H54 (cell line): ENCODE data around the gene CSRNP2.
"Not testable (repeated sequence)": the region's sequence is repeated elsewhere in the genome, so short reads cannot be mapped to it uniquely, and the experiment has no call there.

Experiments used
- DNase-seq: peaks from one replicate; pipeline ENCODE4 v3.0.0; 2011; ENCODE audit warnings: low spot score, mixed read lengths; ENCODE audit not compliant: insufficient read length
- FAIRE-seq: peaks from 3 replicates; lab custom pipeline; 2011; peaks lifted over from hg19 to GRCh38; lab: Jason Lieb, UNC
- POLR2A ChIP-seq: IDR thresholded peaks from 2 replicates; pipeline ENCODE4 v1.6.1; 2011; ENCODE audit warnings: low read depth, mild to moderate bottlenecking, low read length

CSRNP2 gene

DNA sequence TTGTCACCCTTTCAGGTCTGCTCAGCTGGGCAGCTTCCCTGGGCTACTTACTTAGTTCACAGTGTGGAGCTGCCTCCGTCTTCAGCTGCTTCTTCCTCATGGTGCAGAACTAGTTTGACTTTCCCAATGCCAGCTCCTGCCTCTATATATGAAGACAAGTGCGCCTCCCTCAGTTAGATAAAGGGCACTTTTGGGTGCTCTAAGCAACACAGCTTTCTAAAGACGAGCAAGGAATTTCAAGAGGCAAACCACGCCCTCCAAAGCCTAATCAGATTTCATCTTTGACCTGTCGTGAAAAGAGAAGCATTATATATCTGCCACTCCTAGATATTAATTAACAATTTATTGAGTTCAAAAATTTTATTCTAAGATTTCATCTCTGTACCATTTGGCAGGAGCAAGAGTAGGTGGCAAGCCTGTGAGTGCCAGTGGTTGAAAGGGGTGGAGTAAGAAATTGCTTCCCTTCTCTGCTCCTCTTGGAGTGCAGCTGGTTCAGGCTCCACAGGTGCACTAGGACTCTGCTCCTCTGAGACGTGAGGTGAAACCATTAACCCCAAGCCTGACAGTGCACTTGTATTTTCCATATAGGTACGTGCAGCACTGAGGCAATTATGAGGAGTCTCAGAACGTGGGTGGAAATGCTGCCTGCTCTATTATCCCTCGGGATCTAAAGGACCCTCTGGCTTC, 55.1 kb downstream of the CSRNP2 start:
- TF ChIP-seq POLR2A: no peak
- FAIRE-seq (no peak), DNase-seq (peak; percentile 35)

- DNase-seq (no peak), FAIRE-seq (no peak)
- TF ChIP-seq POLR2A: no peak
Observed at GRCh38 chr12:51027342-51027835, 56.0 kb downstream of the CSRNP2 start.

GRCh38 chr12:51025836-51026638, 57.4 kb downstream of the CSRNP2 start, which contains the start of gene SLC11A2:
TSS of gene SLC11A2 (minus strand) at chr12:51026384. CDS start at chr12:51010728, 15,656 bp downstream.
- peak; percentile 80 for FAIRE-seq
- TF ChIP-seq POLR2A: peak; percentile 59
- peak; percentile 94 for DNase-seq

- DNase-seq: no peak
- FAIRE-seq: no peak
- TF ChIP-seq POLR2A: no peak
Observed at GRCh38 chr12:51025338-51025835, 58.0 kb downstream of the CSRNP2 start.

DNA sequence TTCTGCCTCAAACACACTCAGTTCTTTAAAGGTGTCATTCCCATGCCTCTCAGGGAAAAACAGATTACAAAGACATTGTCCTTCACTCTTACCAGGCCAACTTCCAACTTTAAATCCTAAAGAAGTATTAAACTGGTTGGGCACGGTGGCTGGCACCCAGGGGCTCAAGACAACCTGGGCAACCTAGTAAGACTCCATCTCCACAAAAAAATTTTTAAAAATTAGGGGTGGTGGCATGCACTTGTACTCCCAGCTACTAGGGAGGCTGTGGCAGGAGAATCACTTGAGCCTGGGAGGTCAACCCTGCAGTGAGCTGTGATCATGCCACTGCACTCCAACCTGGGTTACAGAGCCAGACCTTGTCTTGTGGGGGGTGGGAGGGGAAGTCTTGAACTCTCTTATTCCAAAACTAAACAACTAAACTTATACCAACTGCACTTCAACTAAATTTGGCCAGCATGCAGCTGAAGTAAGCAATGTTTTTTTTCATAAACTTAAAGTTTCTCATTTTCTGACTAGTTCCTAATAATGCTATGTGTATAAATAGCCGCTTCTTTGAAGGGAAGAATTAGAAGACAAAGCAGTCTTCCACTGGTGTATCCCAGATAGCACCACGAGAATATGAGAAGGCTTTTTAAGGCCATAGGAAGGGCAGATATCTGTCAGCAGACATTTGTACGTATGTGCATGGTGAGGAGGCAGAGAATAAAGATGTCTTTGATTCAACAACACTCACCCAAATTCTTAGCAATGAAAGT, 59.6 kb downstream of the CSRNP2 start:
- DNase-seq (no peak), FAIRE-seq (no peak)
- no peak for TF ChIP-seq POLR2A

DNA sequence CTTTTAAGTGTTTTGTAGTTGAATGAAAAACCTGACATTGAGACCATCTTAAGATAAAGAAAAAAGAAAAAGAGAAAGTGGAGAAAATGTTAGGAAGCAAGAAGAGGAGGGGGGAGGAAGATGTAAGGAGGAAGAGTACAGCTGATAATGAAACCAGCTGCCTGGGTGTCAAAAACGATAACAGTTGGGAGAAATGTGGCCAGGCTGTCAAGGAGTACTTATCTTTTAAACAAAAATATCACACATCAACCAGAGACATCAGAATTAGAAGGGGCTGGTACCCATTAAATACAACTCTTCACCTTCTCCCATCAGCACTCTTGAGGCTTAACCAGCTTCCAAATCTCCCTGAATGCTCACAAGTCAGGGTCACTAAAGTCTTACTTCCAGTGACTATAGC, 61.7 kb downstream of the CSRNP2 start:
- no peak for FAIRE-seq
- no peak for TF ChIP-seq POLR2A

GRCh38 chr12:51020448-51021182, 62.8 kb downstream of the CSRNP2 start:
- no peak for TF ChIP-seq POLR2A
- FAIRE-seq (no peak), DNase-seq (no peak)

More for the DNA sequence above, 61.7 kb downstream of the CSRNP2 start:
- no peak for DNase-seq

- FAIRE-seq: no peak
- no peak for DNase-seq
- no peak for TF ChIP-seq POLR2A
Observed at GRCh38 chr12:51019927-51020326, 63.5 kb downstream of the CSRNP2 start.

- FAIRE-seq (no peak), DNase-seq (no peak)
- TF ChIP-seq POLR2A: no peak
Observed at GRCh38 chr12:51018956-51019355, 64.4 kb downstream of the CSRNP2 start.

- FAIRE-seq: no peak
Observed at GRCh38 chr12:51017452-51017851, 65.9 kb downstream of the CSRNP2 start.

GRCh38 chr12:51014467-51014866, 68.9 kb downstream of the CSRNP2 start:
- FAIRE-seq: not testable (repeated sequence)

More at GRCh38 chr12:51017452-51017851, 65.9 kb downstream of the CSRNP2 start:
- DNase-seq: no peak
- TF ChIP-seq POLR2A: no peak

GRCh38 chr12:51013441-51013840, 70.0 kb downstream of the CSRNP2 start:
- TF ChIP-seq POLR2A: no peak
- DNase-seq (no peak), FAIRE-seq (no peak)

More at GRCh38 chr12:51014467-51014866, 68.9 kb downstream of the CSRNP2 start:
- DNase-seq: not testable (repeated sequence)
